ENCODE results near the gene IFNA1. TPM values are rescaled to one million over a fixed set of nuclear protein-coding genes. Genes with fewer than 3 reads are reported as not detected.
"Not testable (repeated sequence)": the region's sequence is repeated elsewhere in the genome, so short reads cannot be mapped to it uniquely, and the experiment has no call there.

Gene IFNA1
- total RNA-seq, 1 donor from 2014 or later, result not detected

DNA sequence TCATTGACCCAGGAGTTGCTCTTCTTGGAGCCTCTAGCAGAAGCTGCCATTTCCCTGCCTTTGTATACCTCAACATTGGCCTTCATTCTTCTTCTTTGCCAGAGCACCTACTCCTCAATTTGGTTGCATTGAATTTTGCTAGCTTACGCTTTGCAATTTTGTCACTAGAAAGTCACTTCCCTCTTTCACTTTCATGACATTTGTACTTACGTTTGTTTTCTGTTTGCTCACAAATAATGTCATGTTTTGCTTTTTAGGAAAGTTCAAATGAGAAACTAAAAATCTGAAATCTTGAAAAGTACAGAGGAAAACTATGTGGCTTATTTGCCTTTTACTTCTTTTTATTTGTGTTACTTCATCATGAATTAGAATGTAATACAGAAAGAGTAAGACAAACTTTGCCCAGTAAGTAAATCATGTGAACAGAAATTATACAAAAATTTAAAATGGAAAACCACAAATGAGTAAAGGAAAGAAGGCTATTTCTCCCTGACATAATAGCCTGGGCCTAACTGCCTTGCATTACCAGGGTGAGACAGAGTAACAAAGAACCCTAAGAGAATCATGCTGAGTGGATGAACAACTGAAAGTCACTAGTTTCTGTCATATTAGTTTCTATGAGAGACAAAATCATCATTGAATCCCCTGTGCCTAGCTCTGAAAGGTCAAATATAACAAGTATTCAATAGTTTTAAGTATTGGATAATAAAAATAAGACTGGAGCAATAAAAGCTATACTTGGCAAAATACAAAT lies 7.4 kb upstream of the IFNA1 start:
- no peaks in the 10 kb centered on the region for H3K36me3 ChIP-seq
- DNase-seq (ENCODE audit: low spot score in 2 of 2), result no peak
- H3K4me1 ChIP-seq, result no peaks in the 10 kb centered on the region
- no peaks in the 10 kb centered on the region for H3K9me3 ChIP-seq
- no peak overlapping the region for H3K27ac ChIP-seq
- TF ChIP-seq, protein P1, sequence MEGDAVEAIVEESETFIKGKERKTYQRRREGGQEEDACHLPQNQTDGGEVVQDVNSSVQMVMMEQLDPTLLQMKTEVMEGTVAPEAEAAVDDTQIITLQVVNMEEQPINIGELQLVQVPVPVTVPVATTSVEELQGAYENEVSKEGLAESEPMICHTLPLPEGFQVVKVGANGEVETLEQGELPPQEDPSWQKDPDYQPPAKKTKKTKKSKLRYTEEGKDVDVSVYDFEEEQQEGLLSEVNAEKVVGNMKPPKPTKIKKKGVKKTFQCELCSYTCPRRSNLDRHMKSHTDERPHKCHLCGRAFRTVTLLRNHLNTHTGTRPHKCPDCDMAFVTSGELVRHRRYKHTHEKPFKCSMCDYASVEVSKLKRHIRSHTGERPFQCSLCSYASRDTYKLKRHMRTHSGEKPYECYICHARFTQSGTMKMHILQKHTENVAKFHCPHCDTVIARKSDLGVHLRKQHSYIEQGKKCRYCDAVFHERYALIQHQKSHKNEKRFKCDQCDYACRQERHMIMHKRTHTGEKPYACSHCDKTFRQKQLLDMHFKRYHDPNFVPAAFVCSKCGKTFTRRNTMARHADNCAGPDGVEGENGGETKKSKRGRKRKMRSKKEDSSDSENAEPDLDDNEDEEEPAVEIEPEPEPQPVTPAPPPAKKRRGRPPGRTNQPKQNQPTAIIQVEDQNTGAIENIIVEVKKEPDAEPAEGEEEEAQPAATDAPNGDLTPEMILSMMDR (IDR thresholded peaks at IDR 0.05), result no peak
- no peaks in the 10 kb centered on the region for H3K27me3 ChIP-seq
- intact Hi-C loops (cut with DNase I), result no loop called here
- no peak overlapping the region for H3K4me3 ChIP-seq

- intact Hi-C loops (cut with DNase I), result no loop called here
- H3K27me3 ChIP-seq, result no peaks in the 10 kb centered on the region
- H3K4me3 ChIP-seq, result no peak overlapping the region
- DNase-seq (ENCODE audit: low spot score in 2 of 2), result no peak
- no peaks in the 10 kb centered on the region for H3K4me1 ChIP-seq
- TF ChIP-seq, protein P1 (IDR thresholded peaks at IDR 0.05), result peak in 2 of 3 experiments; percentile 5 to 44
- no peaks in the 10 kb centered on the region for H3K9me3 ChIP-seq
- H3K27ac ChIP-seq, result no peak overlapping the region
- no peaks in the 10 kb centered on the region for H3K36me3 ChIP-seq
Observed at GRCh38 chr9:21434202-21435014, 5.8 kb upstream of the IFNA1 start.

- H3K27me3 ChIP-seq; intact Hi-C loops (cut with DNase I); H3K27ac ChIP-seq; H3K9me3 ChIP-seq; DNase-seq (ENCODE audit: low spot score in 2 of 2); H3K4me3 ChIP-seq; H3K4me1 ChIP-seq; H3K36me3 ChIP-seq: not testable (repeated sequence)
Observed at GRCh38 chr9:21435015-21435383, 5.2 kb upstream of the IFNA1 start.

GRCh38 chr9:21443849-21444625 lies 3.8 kb downstream of the IFNA1 start:
- no peaks in the 10 kb centered on the region for H3K36me3 ChIP-seq
- H3K27me3 ChIP-seq, result no peaks in the 10 kb centered on the region
- no peaks in the 10 kb centered on the region for H3K4me1 ChIP-seq
- DNase-seq (ENCODE audit: low spot score in 2 of 2), result no peak
- intact Hi-C loops (cut with DNase I), result no loop called here
- no peaks in the 10 kb centered on the region for H3K9me3 ChIP-seq
- H3K4me3 ChIP-seq, result no peak overlapping the region
- TF ChIP-seq, protein P1 (IDR thresholded peaks at IDR 0.05), result no peak
- H3K27ac ChIP-seq, result no peak overlapping the region

GRCh38 chr9:21449312-21449711 lies 9.1 kb downstream of the IFNA1 start:
- H3K27me3 ChIP-seq, H3K4me3 ChIP-seq: not testable (repeated sequence)

DNA sequence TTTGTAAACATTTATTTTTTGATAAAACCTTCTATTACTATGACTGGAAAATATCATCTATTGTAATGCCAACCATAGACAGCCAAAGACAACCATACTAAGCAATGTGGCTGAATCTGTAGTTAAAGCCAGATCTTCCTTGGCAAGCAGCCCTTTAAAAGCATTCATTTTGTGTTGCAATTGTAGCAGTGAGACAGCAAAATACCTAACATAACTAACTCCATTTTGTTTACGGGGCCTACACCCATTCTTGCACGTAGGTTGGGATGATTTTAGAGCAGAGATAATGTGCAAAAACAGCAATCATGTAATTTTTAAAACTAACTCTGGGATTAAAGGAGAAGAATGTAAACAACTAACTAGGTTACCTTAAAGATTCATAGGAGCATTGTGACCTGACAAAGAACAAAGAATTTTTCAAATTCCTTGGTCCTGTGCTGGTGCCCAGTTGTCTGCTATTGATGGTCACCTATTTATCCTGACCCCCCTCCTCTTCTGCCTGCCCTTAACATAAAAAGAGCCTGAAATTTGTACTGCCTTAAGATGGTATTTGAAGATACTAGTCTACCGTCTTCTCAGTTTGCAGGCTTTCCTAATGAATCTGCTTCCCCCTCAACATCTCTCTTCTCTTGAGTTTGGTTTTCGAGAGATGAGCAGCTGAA lies 10.6 kb downstream of the IFNA1 start:
- TF ChIP-seq, protein P1 (IDR thresholded peaks at IDR 0.05), result no peak
- Histone ChIP-seq H3K9me3 (no peaks in the 10 kb centered on the region), H3K27me3 (no peaks in the 10 kb centered on the region), H3K4me1 (no peaks in the 10 kb centered on the region), H3K4me3 (no peak overlapping the region), H3K27ac (no peak overlapping the region), H3K36me3 (no peaks in the 10 kb centered on the region)
- DNase-seq (ENCODE audit: low spot score in 2 of 2), result no peak
- intact Hi-C loops (cut with DNase I), result no loop called here

More at GRCh38 chr9:21449312-21449711, 9.1 kb downstream of the IFNA1 start:
- intact Hi-C loops (cut with DNase I); H3K27ac ChIP-seq; H3K9me3 ChIP-seq; H3K36me3 ChIP-seq; H3K4me1 ChIP-seq; DNase-seq (ENCODE audit: low spot score in 2 of 2): not testable (repeated sequence)

Data from ascending aorta (tissue), 2 donors.